BE2C (cell line): ENCODE results near the gene SPTBN1.
"Not testable (repeated sequence)": the region's sequence is repeated elsewhere in the genome, so short reads cannot be mapped to it uniquely, and the experiment has no call there.

ENCODE experiments used
- DNase-seq: peaks from one replicate; pipeline ENCODE4 v3.0.0-alpha.2; 2020
- H3K27me3 ChIP-seq: fragments of 250-450 bp; sonication (Bioruptor Pico); 2 replicates; pipeline ENCODE4 v1.5.1; 2020; ENCODE audit warnings: mild to moderate bottlenecking
- H3K36me3 ChIP-seq: fragments of 250-450 bp; sonication (Bioruptor Pico); 2 replicates; pipeline ENCODE4 v1.5.1; 2020; ENCODE audit warnings: mild to moderate bottlenecking
- H3K4me1 ChIP-seq: fragments of 250-450 bp; sonication (Bioruptor Pico); 2 replicates; pipeline ENCODE4 v1.5.1; 2020
- H3K4me3 ChIP-seq: 2 replicates; pipeline ENCODE4 v1.5.1; 2011; ENCODE audit warnings: low read depth, low read length
- H3K9me3 ChIP-seq: fragments of 250-450 bp; sonication (Bioruptor Pico); 2 replicates; pipeline ENCODE4 v1.5.1; 2020
- TF ChIP-seq, protein P1 (sequence below): IDR thresholded peaks from 2 replicates; pipeline ENCODE4 v1.5.1; 2012; ENCODE audit warnings: mild to moderate bottlenecking, low read depth, low read length

The SPTBN1 gene

GRCh38 chr2:54692556-54692955 lies 236.4 kb downstream of the SPTBN1 start:
- no peaks in the 10 kb centered on the region for H3K4me1 ChIP-seq
- TF ChIP-seq, protein P1, sequence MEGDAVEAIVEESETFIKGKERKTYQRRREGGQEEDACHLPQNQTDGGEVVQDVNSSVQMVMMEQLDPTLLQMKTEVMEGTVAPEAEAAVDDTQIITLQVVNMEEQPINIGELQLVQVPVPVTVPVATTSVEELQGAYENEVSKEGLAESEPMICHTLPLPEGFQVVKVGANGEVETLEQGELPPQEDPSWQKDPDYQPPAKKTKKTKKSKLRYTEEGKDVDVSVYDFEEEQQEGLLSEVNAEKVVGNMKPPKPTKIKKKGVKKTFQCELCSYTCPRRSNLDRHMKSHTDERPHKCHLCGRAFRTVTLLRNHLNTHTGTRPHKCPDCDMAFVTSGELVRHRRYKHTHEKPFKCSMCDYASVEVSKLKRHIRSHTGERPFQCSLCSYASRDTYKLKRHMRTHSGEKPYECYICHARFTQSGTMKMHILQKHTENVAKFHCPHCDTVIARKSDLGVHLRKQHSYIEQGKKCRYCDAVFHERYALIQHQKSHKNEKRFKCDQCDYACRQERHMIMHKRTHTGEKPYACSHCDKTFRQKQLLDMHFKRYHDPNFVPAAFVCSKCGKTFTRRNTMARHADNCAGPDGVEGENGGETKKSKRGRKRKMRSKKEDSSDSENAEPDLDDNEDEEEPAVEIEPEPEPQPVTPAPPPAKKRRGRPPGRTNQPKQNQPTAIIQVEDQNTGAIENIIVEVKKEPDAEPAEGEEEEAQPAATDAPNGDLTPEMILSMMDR = no peak
- H3K36me3 ChIP-seq = no peaks in the 10 kb centered on the region
- DNase-seq = no peak
- H3K4me3 ChIP-seq = no peak overlapping the region
- no peaks in the 10 kb centered on the region for H3K9me3 ChIP-seq
- H3K27me3 ChIP-seq = no peaks in the 10 kb centered on the region

DNA sequence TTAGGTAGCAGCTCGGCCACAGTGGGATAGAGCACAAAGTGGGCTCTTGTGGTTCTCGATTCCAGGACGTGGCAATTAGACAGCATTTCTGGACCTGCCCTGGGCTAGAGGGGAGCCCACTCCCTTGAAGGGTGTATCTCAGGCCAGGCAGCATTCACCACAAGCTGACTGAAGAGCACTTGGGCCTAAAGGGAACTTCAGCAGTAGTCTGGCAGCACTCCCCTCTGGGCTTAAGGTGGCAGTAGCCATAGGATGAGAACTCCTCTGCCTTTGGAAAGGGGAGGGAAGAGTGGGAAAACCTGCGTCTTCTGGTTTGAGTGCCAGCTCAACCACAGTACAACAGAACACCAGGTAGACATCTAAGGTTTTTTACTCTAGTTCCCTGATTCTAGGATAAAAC lies 239.3 kb downstream of the SPTBN1 start:
- no peaks in the 10 kb centered on the region for H3K27me3 ChIP-seq
- H3K4me1 ChIP-seq = no peaks in the 10 kb centered on the region
- H3K36me3 ChIP-seq = no peaks in the 10 kb centered on the region
- TF ChIP-seq, protein P1 = no peak
- H3K4me3 ChIP-seq = no peak overlapping the region
- DNase-seq = no peak
- no peaks in the 10 kb centered on the region for H3K9me3 ChIP-seq

DNA sequence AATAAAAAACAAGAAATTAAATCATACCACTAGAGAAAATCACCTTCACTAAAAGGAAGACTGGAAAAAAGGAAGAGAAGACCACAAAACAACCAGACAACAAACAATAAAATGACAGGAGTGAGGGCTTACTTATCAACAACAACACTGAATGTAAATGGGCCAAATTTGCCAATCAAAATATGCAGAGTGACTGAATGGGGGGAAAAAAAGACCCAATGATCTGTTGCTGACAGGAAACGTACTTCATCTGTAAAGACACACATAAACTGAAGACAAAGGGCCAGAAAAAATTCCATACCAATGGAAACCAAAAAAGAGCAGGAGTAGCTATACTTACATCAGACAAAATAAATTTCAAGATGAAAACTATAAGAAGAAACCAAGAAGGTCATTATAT lies 241.8 kb downstream of the SPTBN1 start:
- TF ChIP-seq, protein P1 = no peak
- Histone ChIP-seq H3K4me3 (no peak overlapping the region), H3K9me3 (no peaks in the 10 kb centered on the region), H3K36me3 (no peaks in the 10 kb centered on the region), H3K4me1 (no peaks in the 10 kb centered on the region), H3K27me3 (no peaks in the 10 kb centered on the region)
- DNase-seq = no peak

DNA sequence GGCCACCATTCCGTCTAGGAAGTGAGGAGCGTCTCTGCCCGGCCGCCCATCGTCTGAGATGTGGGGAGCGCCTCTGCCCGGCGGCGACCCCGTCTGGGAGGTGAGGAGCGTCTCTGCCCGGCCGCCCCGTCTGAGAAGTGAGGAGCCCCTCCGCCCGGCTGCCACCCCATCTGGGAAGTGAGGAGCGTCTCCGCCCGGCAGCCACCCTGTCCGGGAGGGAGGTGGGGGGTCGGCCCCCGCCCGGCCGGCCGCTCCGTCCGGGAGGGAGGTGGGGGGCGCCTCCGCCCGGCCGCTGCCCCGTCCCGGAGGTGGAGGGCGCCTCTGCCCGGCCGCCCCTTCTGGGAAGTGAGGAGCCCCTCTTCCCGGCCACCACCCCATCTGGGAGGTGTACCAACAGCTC lies 242.8 kb downstream of the SPTBN1 start:
- not testable (repeated sequence) for DNase-seq, H3K9me3 ChIP-seq, H3K4me1 ChIP-seq, H3K27me3 ChIP-seq, H3K36me3 ChIP-seq, H3K4me3 ChIP-seq

GRCh38 chr2:54699665-54700064 lies 243.5 kb downstream of the SPTBN1 start:
- no peaks in the 10 kb centered on the region for H3K9me3 ChIP-seq
- no peak overlapping the region for H3K4me3 ChIP-seq
- H3K27me3 ChIP-seq = no peaks in the 10 kb centered on the region
- H3K4me1 ChIP-seq = no peaks in the 10 kb centered on the region; the same call in 1 of the 2 replicates
- TF ChIP-seq, protein P1 = no peak
- DNase-seq = no peak
- H3K36me3 ChIP-seq = no peaks in the 10 kb centered on the region

DNA sequence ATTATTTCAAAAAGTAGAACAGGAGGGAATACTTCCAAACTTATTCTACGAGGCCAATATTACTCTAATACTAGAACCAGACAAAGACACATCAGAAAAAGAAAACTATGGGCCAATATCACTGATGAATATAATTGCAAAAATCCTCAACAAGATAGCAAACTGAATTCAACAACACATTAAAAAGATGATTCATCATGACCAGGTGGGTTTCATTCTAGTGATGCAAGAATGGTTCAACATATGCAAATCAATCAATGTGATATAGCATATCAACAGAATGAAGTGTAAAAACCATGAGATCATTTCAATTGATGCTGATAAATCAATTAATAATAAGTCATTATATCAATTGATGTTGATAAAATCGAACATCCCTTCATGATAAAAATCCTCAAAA lies 244.9 kb downstream of the SPTBN1 start:
- DNase-seq = no peak
- TF ChIP-seq, protein P1 = no peak
- Histone ChIP-seq H3K36me3 (no peaks in the 10 kb centered on the region), H3K9me3 (no peaks in the 10 kb centered on the region), H3K4me3 (no peak overlapping the region), H3K27me3 (no peaks in the 10 kb centered on the region), H3K4me1 (no peaks in the 10 kb centered on the region; the same call in 1 of the 2 replicates)

DNA sequence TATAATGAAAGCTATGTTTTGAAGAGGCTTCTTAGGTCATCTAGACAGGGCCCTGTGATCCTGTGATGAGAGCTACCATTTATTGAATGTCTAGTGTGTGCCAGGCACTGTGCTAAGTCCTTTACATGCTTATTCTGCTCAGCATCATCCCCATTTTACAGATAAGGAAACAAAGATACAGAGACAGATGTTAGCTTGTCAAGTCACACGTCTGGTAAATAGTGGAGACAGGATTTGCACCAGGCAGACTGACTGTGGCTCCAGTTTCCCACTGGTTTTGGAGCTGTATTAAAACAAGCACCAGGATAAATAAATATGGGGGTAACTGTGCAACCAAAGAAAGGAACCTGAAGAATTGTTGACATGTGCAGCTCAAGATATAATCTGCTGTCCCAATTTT lies 248.1 kb downstream of the SPTBN1 start:
- Histone ChIP-seq H3K4me1 (peaks cover under 1% of the 10 kb centered on the region; the same call in 1 of the 2 replicates), H3K4me3 (no peak overlapping the region), H3K27me3 (no peaks in the 10 kb centered on the region), H3K36me3 (no peaks in the 10 kb centered on the region), H3K9me3 (no peaks in the 10 kb centered on the region)
- TF ChIP-seq, protein P1 = no peak
- DNase-seq = no peak
